ENCODE measurements around the gene TAOK1. TPM values are rescaled to one million over a fixed set of nuclear protein-coding genes. Genes with fewer than 3 reads are reported as not detected.

The TAOK1 gene
- total and polyA plus RNA-seq, 8 donors, result 5.4 to 31.8 (median 16.8) TPM

DNA sequence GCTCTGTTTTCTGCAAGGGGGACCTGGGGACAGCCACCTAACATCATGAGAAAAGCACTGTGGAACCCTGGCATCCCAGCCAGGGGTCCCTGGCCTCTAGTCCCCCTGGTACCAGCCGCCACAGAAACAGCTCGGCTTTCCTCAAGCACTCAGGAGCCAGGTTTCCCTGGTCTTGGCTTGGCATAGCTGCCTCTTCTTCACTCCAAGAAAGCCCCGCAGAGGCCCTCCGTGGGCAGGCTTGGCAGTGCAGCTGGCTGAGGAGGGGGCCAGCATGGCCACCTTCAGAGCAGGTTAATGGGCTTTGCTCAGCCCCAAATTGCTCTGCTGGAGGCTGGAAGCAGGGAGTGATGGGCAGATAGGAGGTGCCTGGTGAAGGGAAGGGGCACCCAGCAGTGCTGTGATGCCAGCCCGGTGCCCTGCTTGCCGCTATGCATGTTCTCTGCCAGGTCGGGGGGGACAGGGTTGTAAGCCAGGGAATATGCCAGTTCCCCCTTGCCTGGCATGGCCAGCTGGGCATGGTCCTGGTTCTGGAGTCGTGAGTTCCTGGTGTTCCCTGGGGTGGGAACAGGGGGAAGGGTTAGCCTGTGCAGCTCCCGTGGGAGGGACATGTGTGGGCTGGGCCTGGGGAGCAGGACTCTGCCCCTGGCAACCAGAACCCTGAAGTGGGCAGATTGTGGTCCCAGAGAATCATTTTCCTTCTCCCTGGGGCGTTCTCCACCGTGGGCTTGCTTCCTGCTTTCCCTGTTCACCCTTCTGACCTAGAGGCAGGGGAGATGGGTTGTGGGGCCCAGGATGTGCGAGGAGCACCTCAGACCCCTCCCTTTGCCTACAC is 206.0 kb downstream of the TAOK1 start:
- intact Hi-C loops (cut with DNase I), result no loop called here
- ATAC-seq, result no peak

DNA sequence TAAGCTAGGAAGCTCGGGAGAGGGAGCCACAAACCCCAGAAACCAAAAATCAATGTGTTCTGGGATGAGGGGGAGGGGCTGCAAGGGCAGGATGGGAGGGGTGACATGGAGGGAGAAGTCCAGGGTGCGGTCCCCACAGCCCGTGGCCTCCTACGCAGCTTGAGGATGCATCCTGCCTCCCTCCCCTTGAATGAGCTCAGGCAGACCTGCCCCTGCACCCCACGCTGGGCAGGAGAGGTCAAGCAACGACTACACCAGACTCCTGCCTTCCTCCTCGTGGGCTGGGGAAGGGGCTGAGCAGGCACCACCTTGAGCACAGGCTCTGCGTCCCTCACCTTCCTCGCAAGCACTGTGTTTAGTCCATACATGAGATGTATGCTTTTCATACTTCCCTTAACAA is 206.6 kb downstream of the TAOK1 start:
- intact Hi-C loops (cut with DNase I), result no loop called here
- 74 to 76% methylated on average over 9 of the region's 9 CpGs for WGBS, 2 donors
- FAIRE-seq (no peak), DNase-seq (peak in 1 of 6 donors; percentile 46), ATAC-seq (no peak)
- Histone ChIP-seq H3K4me3 (no peak overlapping the region), H3K4me1 (peaks cover 8 to 10% (median 10%) of the 10 kb centered on the region in 3 donors), H3K27me3 (no peaks in the 10 kb centered on the region), H3K9me3 (no peaks in the 10 kb centered on the region), H3K36me3 (no peaks in the 10 kb centered on the region), H3K27ac (no peak overlapping the region)
- TF ChIP-seq, protein P1, sequence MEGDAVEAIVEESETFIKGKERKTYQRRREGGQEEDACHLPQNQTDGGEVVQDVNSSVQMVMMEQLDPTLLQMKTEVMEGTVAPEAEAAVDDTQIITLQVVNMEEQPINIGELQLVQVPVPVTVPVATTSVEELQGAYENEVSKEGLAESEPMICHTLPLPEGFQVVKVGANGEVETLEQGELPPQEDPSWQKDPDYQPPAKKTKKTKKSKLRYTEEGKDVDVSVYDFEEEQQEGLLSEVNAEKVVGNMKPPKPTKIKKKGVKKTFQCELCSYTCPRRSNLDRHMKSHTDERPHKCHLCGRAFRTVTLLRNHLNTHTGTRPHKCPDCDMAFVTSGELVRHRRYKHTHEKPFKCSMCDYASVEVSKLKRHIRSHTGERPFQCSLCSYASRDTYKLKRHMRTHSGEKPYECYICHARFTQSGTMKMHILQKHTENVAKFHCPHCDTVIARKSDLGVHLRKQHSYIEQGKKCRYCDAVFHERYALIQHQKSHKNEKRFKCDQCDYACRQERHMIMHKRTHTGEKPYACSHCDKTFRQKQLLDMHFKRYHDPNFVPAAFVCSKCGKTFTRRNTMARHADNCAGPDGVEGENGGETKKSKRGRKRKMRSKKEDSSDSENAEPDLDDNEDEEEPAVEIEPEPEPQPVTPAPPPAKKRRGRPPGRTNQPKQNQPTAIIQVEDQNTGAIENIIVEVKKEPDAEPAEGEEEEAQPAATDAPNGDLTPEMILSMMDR (IDR thresholded peaks at IDR 0.05), result no peak

More for the DNA sequence above, 206.0 kb downstream of the TAOK1 start:
- Histone ChIP-seq H3K27ac (no peak overlapping the region), H3K27me3 (no peaks in the 10 kb centered on the region), H3K4me1 (peaks cover 9 to 17% (median 11%) of the 10 kb centered on the region in 3 donors), H3K4me3 (no peak overlapping the region), H3K36me3 (no peaks in the 10 kb centered on the region), H3K9me3 (no peaks in the 10 kb centered on the region)
- DNase-seq, result peak in 1 of 6 donors; percentile 47
- FAIRE-seq, result no peak
- WGBS, 2 donors, result 77 to 79% methylated on average over 12 of the region's 12 CpGs
- TF ChIP-seq, protein P1 (IDR thresholded peaks at IDR 0.05), result no peak

DNA sequence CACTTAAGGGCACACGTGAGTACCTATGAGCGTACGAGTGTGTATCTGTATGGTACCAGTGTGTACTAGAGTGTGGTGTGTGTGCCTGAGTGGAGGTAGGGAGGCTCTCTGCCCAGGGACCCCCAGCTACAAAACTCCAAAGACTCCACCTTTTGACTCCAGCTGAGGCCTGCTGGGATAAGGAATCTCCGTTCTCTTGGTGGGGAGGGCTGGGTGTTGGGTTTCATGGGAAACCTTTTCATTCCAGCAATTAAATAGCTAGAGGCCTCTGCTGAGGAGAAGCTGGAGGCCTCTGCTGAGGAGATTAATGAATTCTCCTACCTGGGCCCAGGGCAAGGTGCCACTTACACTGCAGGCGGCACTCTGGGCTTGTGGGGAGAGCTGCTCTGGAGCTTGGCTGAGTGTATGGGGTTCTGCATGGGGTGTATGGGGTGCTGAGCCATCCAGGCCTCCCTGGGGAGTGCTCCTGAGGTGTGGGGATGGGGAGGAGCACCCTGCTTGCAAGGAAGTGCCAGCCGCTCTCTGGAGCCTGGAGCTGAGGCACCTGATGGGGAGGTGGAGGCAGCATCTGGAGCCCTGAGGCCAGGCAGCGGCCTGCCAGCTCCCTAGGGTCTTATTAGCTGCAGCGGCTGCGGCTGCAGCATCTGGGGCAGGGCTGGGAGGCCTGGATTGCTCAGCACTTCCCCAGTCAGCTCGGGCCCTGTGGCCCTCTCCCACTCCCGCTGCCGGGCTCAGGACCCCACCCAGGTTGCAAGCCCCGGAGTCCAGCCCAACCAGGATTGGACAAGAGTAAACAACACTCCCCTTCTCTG is 207.4 kb downstream of the TAOK1 start:
- 73 to 83% methylated on average over 13 of the region's 13 CpGs for WGBS, 2 donors
- intact Hi-C loops (cut with DNase I), result no loop called here
- no peak overlapping the region for H3K27ac ChIP-seq

More for the DNA sequence above, 207.4 kb downstream of the TAOK1 start:
- DNase-seq, result peak in 1 of 6 donors; percentile 45
- no peak for ATAC-seq
- Histone ChIP-seq H3K4me1 (peaks cover under 1 to 3% (median 2%) of the 10 kb centered on the region in 3 donors), H3K36me3 (no peaks in the 10 kb centered on the region), H3K27me3 (no peaks in the 10 kb centered on the region), H3K4me3 (no peak overlapping the region), H3K9me3 (no peaks in the 10 kb centered on the region)
- TF ChIP-seq, protein P1 (IDR thresholded peaks at IDR 0.05), result no peak
- no peak for FAIRE-seq

Other genes starting within 250 kb of the TAOK1 start
- gene MYO18A, start 210.0 kb upstream of the TAOK1 start, total RNA-seq, result 10 to 100 TPM; 21.3 to 47.0 (median 28.9) TPM
- 10 to 100 TPM; 48.2 to 85.3 TPM for gene MYO18A, start 210.0 kb upstream of the TAOK1 start, polyA plus RNA-seq
- not detected for gene CRYBA1, start 143.5 kb upstream of the TAOK1 start, total RNA-seq
- not detected for gene CRYBA1, start 143.5 kb upstream of the TAOK1 start, polyA plus RNA-seq
- 10 to 100 TPM; 13.6 to 28.1 (median 17.4) TPM for gene NUFIP2, start 96.2 kb upstream of the TAOK1 start, total RNA-seq
- 10 to 100 TPM in 1 of 2 donors, 1 to 10 TPM in 1; 8.7 to 12.7 TPM for gene NUFIP2, start 96.2 kb upstream of the TAOK1 start, polyA plus RNA-seq
- 1 to 10 TPM; 4.6 to 9.6 (median 6.5) TPM for gene ABHD15, start 176.7 kb downstream of the TAOK1 start, total RNA-seq
- gene ABHD15, start 176.7 kb downstream of the TAOK1 start, polyA plus RNA-seq, result 10 to 100 TPM in 1 of 2 donors, 1 to 10 TPM in 1; 3.9 to 10.6 TPM
- gene TP53I13, start 178.3 kb downstream of the TAOK1 start, total RNA-seq, result 10 to 100 TPM; 16.5 to 45.4 (median 21.5) TPM
- gene TP53I13, start 178.3 kb downstream of the TAOK1 start, polyA plus RNA-seq, result 100 to 1,000 TPM; 120 to 176 TPM
- gene GIT1, start 199.3 kb downstream of the TAOK1 start, total RNA-seq, result 10 to 100 TPM; 15.1 to 24.1 (median 18.0) TPM
- gene GIT1, start 199.3 kb downstream of the TAOK1 start, polyA plus RNA-seq, result 10 to 100 TPM; 26.4 to 27.6 TPM
- gene ANKRD13B, start 202.8 kb downstream of the TAOK1 start, total RNA-seq, result 1 to 10 TPM; 1.0 to 5.8 (median 2.8) TPM
- gene ANKRD13B, start 202.8 kb downstream of the TAOK1 start, polyA plus RNA-seq, result 1 to 10 TPM; 5.0 to 5.8 TPM
- gene CORO6, start 232.5 kb downstream of the TAOK1 start, total RNA-seq, result 1 to 10 TPM in 1 of 6 donors, under 1 TPM in 5; 0.20 to 1.9 (median 0.53) TPM
- 1 to 10 TPM; 3.7 to 4.4 TPM for gene CORO6, start 232.5 kb downstream of the TAOK1 start, polyA plus RNA-seq

Measured in pancreas (tissue), 10 donors.